Progenitor cell of endocrine pancreas (in vitro differentiated cells): ENCODE results near the gene AP2A1. TPM values are rescaled to one million over a fixed set of nuclear protein-coding genes. Genes with fewer than 3 reads are reported as not detected.

ENCODE experiments used
- DNase-seq: peaks from one replicate; pipeline ENCODE4 v3.0.0; 2021; ENCODE audit warnings: low spot score; ENCODE audit not compliant: unreplicated experiment
- H3K27ac Mint-ChIP-seq: 2 replicates; pipeline ENCODE4 v1.8.0; 2021; ENCODE audit warnings: mild to moderate bottlenecking, moderate library complexity, mixed read lengths
- H3K27me3 Mint-ChIP-seq: 2 replicates; pipeline ENCODE4 v1.8.0; 2021; ENCODE audit warnings: mixed read lengths
- H3K36me3 Mint-ChIP-seq: 2 replicates; pipeline ENCODE4 v1.8.0; 2022; ENCODE audit warnings: mixed read lengths; ENCODE audit not compliant: insufficient read depth
- H3K4me1 Mint-ChIP-seq: 2 replicates; pipeline ENCODE4 v1.8.0; 2021; ENCODE audit warnings: low read depth, mixed read lengths
- H3K4me3 Mint-ChIP-seq: 2 replicates; pipeline ENCODE4 v1.8.0; 2021; ENCODE audit warnings: low read depth, mild to moderate bottlenecking, moderate library complexity, mixed read lengths
- H3K9me3 Mint-ChIP-seq: 2 replicates; pipeline ENCODE4 v1.8.0; 2021; ENCODE audit warnings: low read depth, mixed read lengths
- total RNA-seq: library from RNA; stranded (reverse); gene quantifications from 2 replicates; pipeline ENCODE4 v1.2.1, GENCODE V29; 2021
- TF ChIP-seq, protein P1 (sequence below): fragments of 200-600 bp; sonication (generic); IDR thresholded peaks from one replicate; pipeline ENCODE4 v1.5.0; 2021; ENCODE audit warnings: antibody characterized with exemption, mild to moderate bottlenecking; ENCODE audit not compliant: unreplicated experiment

AP2A1 gene
- total RNA-seq, 1 donor from 2014 or later: 76.3 TPM

- H3K4me3 Mint-ChIP-seq: no peak overlapping the region
- H3K4me1 Mint-ChIP-seq: peaks cover 15% of the 10 kb centered on the region
- no peaks in the 10 kb centered on the region for H3K27me3 Mint-ChIP-seq
- TF ChIP-seq, protein P1, sequence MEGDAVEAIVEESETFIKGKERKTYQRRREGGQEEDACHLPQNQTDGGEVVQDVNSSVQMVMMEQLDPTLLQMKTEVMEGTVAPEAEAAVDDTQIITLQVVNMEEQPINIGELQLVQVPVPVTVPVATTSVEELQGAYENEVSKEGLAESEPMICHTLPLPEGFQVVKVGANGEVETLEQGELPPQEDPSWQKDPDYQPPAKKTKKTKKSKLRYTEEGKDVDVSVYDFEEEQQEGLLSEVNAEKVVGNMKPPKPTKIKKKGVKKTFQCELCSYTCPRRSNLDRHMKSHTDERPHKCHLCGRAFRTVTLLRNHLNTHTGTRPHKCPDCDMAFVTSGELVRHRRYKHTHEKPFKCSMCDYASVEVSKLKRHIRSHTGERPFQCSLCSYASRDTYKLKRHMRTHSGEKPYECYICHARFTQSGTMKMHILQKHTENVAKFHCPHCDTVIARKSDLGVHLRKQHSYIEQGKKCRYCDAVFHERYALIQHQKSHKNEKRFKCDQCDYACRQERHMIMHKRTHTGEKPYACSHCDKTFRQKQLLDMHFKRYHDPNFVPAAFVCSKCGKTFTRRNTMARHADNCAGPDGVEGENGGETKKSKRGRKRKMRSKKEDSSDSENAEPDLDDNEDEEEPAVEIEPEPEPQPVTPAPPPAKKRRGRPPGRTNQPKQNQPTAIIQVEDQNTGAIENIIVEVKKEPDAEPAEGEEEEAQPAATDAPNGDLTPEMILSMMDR: no peak
- no peak overlapping the region for H3K27ac Mint-ChIP-seq
- no peaks in the 10 kb centered on the region for H3K9me3 Mint-ChIP-seq
- DNase-seq: no peak
- no peaks in the 10 kb centered on the region for H3K36me3 Mint-ChIP-seq
These were observed 4.9 kb downstream of the AP2A1 start for GRCh38 chr19:49771674-49772139.

DNA sequence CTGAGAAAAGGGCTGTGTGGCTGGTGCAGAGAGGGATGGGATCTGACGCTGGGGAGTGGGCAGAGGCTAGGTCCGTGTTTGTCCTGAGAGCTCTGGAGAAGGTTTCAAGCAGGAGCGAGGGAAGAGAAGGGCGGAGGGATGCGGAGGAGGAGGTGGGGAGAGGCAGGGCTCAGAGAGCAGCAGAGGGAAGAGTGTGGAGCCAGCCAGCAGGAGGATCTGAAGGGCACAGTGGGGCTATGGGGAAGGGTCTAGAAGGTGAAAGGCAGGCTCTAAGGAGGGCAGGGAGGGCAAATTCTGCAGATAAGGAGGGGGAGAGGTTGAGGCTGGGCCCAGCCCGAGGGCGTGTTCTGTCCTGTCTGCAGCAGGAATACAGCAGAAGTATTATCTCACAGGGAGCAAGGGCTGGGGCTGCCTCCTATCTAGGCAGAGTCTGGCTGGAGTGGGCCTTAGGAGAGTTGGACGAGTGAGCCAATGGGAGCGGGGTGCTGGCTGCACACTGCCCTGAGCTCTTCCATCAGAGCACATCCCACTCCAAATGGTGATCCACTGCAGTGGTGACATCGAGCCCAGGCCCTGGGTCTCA is 6.1 kb downstream of the AP2A1 start:
- no peak for DNase-seq
- TF ChIP-seq, protein P1: no peak
- Mint-ChIP-seq H3K4me1 (peaks cover 7% of the 10 kb centered on the region), H3K27me3 (no peaks in the 10 kb centered on the region), H3K36me3 (no peaks in the 10 kb centered on the region), H3K9me3 (no peaks in the 10 kb centered on the region), H3K27ac (peak overlapping the region; percentile 93), H3K4me3 (no peak overlapping the region)

GRCh38 chr19:49773663-49774350 is 7.0 kb downstream of the AP2A1 start:
- H3K27ac Mint-ChIP-seq: no peak overlapping the region

DNA sequence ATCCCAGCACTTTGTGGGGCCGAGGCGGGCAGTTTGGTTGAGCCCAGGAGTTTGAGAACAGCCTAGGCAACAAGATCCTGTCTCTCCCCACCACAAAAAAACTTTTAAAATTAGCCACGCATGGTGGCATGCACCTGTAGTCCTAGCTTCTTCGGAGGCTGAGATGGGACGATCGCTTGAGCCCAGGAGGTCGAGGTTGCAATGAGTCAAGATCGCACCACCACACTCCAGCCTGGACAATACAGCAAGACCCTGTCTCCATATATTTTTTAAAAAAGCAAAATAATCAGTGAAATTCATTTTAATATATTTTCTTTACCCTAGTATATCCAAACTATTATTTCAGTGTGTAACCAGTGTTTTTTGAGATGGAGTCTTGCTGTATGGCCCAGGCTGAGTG is 8.2 kb downstream of the AP2A1 start:
- Mint-ChIP-seq H3K36me3 (no peaks in the 10 kb centered on the region), H3K27me3 (no peaks in the 10 kb centered on the region), H3K27ac (no peak overlapping the region), H3K4me3 (no peak overlapping the region), H3K9me3 (no peaks in the 10 kb centered on the region), H3K4me1 (peaks cover 3% of the 10 kb centered on the region)
- no peak for DNase-seq
- TF ChIP-seq, protein P1: no peak

More at GRCh38 chr19:49773663-49774350, 7.0 kb downstream of the AP2A1 start:
- H3K4me1 Mint-ChIP-seq: peaks cover 3% of the 10 kb centered on the region
- no peak for DNase-seq
- no peaks in the 10 kb centered on the region for H3K9me3 Mint-ChIP-seq
- H3K36me3 Mint-ChIP-seq: no peaks in the 10 kb centered on the region
- H3K4me3 Mint-ChIP-seq: no peak overlapping the region
- TF ChIP-seq, protein P1: no peak
- no peaks in the 10 kb centered on the region for H3K27me3 Mint-ChIP-seq

GRCh38 chr19:49775742-49776370 is 9.1 kb downstream of the AP2A1 start:
- Mint-ChIP-seq H3K36me3 (no peaks in the 10 kb centered on the region), H3K27me3 (no peaks in the 10 kb centered on the region), H3K4me3 (no peak overlapping the region), H3K27ac (no peak overlapping the region), H3K9me3 (no peaks in the 10 kb centered on the region), H3K4me1 (peaks cover 3% of the 10 kb centered on the region)
- TF ChIP-seq, protein P1: no peak
- DNase-seq: no peak
